Measurements from ENCODE around the gene GNAO1. TPM values are rescaled to one million over a fixed set of nuclear protein-coding genes. Genes with fewer than 3 reads are reported as not detected.

GNAO1 gene
- total and polyA plus RNA-seq, 2 donors (not counting 1 experiment from before 2014, with no cell fraction given), result 0.13 to 5.1 TPM

DNA sequence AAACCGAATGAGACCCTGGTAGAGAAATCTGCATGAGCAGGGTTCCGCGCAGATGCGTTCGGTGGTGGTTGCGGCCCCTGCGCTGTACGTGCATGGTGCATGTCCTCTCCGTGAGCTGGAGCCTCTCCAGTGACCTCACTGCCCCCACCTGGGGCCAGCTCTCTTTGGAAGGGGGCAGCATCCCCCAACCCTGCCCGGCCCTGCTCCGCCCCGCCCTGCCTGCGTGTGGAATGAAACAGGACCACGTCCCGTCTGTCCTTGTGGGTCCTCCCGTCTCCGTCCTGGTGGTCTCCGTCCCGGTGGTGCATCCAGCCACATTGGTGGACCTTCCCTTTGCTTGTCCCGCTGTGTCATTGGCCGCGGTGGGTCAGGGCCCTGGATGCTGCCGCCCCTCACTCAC, 149.1 kb downstream of the GNAO1 start:
- no peak overlapping the region for H3K4me3 Mint-ChIP-seq
- POLR2A ChIA-PET, result no interaction called here
- no peaks in the 10 kb centered on the region for H3K4me1 Mint-ChIP-seq
- Histone ChIP-seq H4K20me1 (ENCODE audit: control insufficient read depth, insufficient read depth, low read length, poor library complexity, severe bottlenecking) (no peaks in the 10 kb centered on the region), H3K9me3 (ENCODE audit: control extremely low read depth in 1 of 3, control insufficient read depth in 2 of 3, insufficient read depth in 1 of 3, low read length in 2 of 3) (no peaks in the 10 kb centered on the region), H3K9ac (ENCODE audit: low read length) (no peak overlapping the region), H3K4me1 (ENCODE audit: control insufficient read depth in 2 of 2, insufficient read depth in 2 of 2, low read length in 2 of 2) (no peaks in the 10 kb centered on the region), H3K27me3 (replicated peaks in 1 of 4; ENCODE audit: control extremely low read depth in 1 of 4, control insufficient read depth in 3 of 4, insufficient read depth in 4 of 4, low read length in 3 of 4) (no peaks in the 10 kb centered on the region), H2AFZ (ENCODE audit: insufficient read depth, low read depth, low read length, poor library complexity, severe bottlenecking) (no peak overlapping the region), H3K36me3 (replicated peaks in 1 of 2; ENCODE audit: control extremely low read depth in 1 of 2, control insufficient read depth in 1 of 2, extremely low read depth in 1 of 2, insufficient read depth in 2 of 2, low read length in 1 of 2) (no peaks in the 10 kb centered on the region), H3K4me3 (ENCODE audit: control extremely low read depth in 1 of 5, extremely low read depth in 1 of 5, insufficient read depth in 1 of 5, low read depth in 2 of 5, low read length in 4 of 5) (no peak overlapping the region), H3K4me2 (replicated peaks; ENCODE audit: low read depth, low read length, poor library complexity, severe bottlenecking) (no peak overlapping the region), H3K27ac (ENCODE audit: low read length in 2 of 2) (no peak overlapping the region), H3K79me2 (ENCODE audit: control insufficient read depth, insufficient read depth, low read length) (no peaks in the 10 kb centered on the region)
- ATAC-seq (ENCODE audit: low read depth) (no peak), DNase-seq (no peak)
- H3K27me3 Mint-ChIP-seq, result no peaks in the 10 kb centered on the region
- WGBS (ENCODE audit: insufficient coverage), result 96% methylated on average over 23 of the region's 23 CpGs
- TF ChIP-seq, protein P1, sequence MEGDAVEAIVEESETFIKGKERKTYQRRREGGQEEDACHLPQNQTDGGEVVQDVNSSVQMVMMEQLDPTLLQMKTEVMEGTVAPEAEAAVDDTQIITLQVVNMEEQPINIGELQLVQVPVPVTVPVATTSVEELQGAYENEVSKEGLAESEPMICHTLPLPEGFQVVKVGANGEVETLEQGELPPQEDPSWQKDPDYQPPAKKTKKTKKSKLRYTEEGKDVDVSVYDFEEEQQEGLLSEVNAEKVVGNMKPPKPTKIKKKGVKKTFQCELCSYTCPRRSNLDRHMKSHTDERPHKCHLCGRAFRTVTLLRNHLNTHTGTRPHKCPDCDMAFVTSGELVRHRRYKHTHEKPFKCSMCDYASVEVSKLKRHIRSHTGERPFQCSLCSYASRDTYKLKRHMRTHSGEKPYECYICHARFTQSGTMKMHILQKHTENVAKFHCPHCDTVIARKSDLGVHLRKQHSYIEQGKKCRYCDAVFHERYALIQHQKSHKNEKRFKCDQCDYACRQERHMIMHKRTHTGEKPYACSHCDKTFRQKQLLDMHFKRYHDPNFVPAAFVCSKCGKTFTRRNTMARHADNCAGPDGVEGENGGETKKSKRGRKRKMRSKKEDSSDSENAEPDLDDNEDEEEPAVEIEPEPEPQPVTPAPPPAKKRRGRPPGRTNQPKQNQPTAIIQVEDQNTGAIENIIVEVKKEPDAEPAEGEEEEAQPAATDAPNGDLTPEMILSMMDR (IDR thresholded peaks at IDR 0.05), result no peak
- no peak for TF ChIP-seq EZH2 (IDR thresholded peaks at IDR 0.05; ENCODE audit: borderline replicate concordance, insufficient read depth, low read depth, low read length, poor library complexity, severe bottlenecking)
- no peak overlapping the region for H3K27ac Mint-ChIP-seq
- intact Hi-C loops (cut with micrococcal nuclease), result no loop called here
- CTCF ChIA-PET, result interaction anchor here (1.2 kb wide), 1 partner anchor 16 kb away, joined by 3 read pairs; no protein-coding TSS in a partner anchor
- no peaks in the 10 kb centered on the region for H3K9me3 Mint-ChIP-seq (ENCODE audit: insufficient read depth)

DNA sequence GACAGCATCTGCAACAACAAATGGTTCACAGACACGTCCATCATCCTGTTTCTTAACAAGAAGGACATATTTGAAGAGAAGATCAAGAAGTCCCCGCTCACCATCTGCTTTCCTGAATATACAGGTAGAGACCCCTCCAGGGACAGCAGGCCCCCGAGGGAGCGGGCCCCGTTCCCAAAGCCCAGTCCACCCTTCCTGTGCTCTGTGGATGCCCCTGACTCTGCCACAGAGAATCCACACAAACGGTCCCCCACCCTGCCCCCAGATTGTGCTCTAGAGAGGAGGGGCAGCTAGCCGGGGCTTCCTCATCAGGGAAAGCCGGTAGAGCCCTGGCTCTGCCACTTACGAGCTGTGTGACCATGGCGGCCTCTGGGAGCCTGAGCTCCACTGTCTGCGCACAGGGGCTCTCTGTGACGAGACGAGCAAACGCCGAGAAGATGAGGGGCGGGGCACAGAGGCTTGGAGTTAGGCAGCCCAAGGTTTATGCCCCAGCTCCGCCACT, 149.6 kb downstream of the GNAO1 start:
- H3K79me2 ChIP-seq (ENCODE audit: control insufficient read depth, insufficient read depth, low read length), result no peaks in the 10 kb centered on the region
- intact Hi-C loops (cut with micrococcal nuclease), result no loop called here
- H3K27me3 ChIP-seq (replicated peaks in 1 of 4; ENCODE audit: control extremely low read depth in 1 of 4, control insufficient read depth in 3 of 4, insufficient read depth in 4 of 4, low read length in 3 of 4), result no peaks in the 10 kb centered on the region
- no peak overlapping the region for H3K27ac ChIP-seq (ENCODE audit: low read length in 2 of 2)
- H2AFZ ChIP-seq (ENCODE audit: insufficient read depth, low read depth, low read length, poor library complexity, severe bottlenecking), result no peak overlapping the region
- DNase-seq (no peak), ATAC-seq (ENCODE audit: low read depth) (no peak)
- no peak overlapping the region for H3K4me3 Mint-ChIP-seq
- ChIA-PET CTCF (no interaction called here), POLR2A (no interaction called here)
- TF ChIP-seq, protein P1 (IDR thresholded peaks at IDR 0.05), result no peak
- TF ChIP-seq EZH2 (IDR thresholded peaks at IDR 0.05; ENCODE audit: borderline replicate concordance, insufficient read depth, low read depth, low read length, poor library complexity, severe bottlenecking), result no peak
- no peaks in the 10 kb centered on the region for H3K9me3 Mint-ChIP-seq (ENCODE audit: insufficient read depth)
- H3K9ac ChIP-seq (ENCODE audit: low read length), result no peak overlapping the region
- WGBS (ENCODE audit: insufficient coverage), result 84% methylated on average over 16 of the region's 17 CpGs
- H3K4me1 Mint-ChIP-seq, result no peaks in the 10 kb centered on the region
- H3K27me3 Mint-ChIP-seq, result no peaks in the 10 kb centered on the region
- H3K9me3 ChIP-seq (ENCODE audit: control extremely low read depth in 1 of 3, control insufficient read depth in 2 of 3, insufficient read depth in 1 of 3, low read length in 2 of 3), result no peaks in the 10 kb centered on the region
- no peak overlapping the region for H3K4me3 ChIP-seq (ENCODE audit: control extremely low read depth in 1 of 5, extremely low read depth in 1 of 5, insufficient read depth in 1 of 5, low read depth in 2 of 5, low read length in 4 of 5)
- H3K27ac Mint-ChIP-seq, result no peak overlapping the region
- no peak overlapping the region for H3K4me2 ChIP-seq (replicated peaks; ENCODE audit: low read depth, low read length, poor library complexity, severe bottlenecking)
- H4K20me1 ChIP-seq (ENCODE audit: control insufficient read depth, insufficient read depth, low read length, poor library complexity, severe bottlenecking), result no peaks in the 10 kb centered on the region
- H3K4me1 ChIP-seq (ENCODE audit: control insufficient read depth in 2 of 2, insufficient read depth in 2 of 2, low read length in 2 of 2), result no peaks in the 10 kb centered on the region
- H3K36me3 ChIP-seq (replicated peaks in 1 of 2; ENCODE audit: control extremely low read depth in 1 of 2, control insufficient read depth in 1 of 2, extremely low read depth in 1 of 2, insufficient read depth in 2 of 2, low read length in 1 of 2), result no peaks in the 10 kb centered on the region

All from B cell (primary cell).